DMS53 treated with DMSO at 0.1 percent for 48 hours (cell line): ENCODE measurements around the gene DPP10.
"Not testable (repeated sequence)": the region's sequence is repeated elsewhere in the genome, so short reads cannot be mapped to it uniquely, and the experiment has no call there.

ENCODE experiments used
- DNase-seq: peaks from one replicate; lab custom pipeline; 2025; ENCODE audit not compliant: unreplicated experiment; lab: John Stamatoyannopoulos, UW

DPP10 gene

DNA sequence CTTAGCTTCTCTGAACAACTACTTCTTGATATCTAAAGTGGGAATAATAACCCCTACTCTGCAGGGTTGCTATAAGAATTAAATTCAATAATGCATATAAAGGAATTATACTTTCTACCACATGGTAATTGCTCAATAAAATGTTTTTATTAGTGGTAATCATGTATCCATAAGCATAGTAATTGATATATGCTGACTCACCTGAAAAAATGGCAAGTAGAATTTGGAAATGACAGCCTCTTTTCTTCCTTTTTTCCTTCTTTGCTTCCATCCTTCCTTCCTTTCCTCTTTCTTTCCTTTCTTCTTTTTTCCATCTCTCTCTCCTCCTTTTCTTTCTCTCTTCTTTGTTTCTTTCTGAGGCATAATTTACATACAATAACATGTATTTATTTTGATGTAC is 65.3 kb downstream of the DPP10 start:
- DNase-seq: no peak

DNA sequence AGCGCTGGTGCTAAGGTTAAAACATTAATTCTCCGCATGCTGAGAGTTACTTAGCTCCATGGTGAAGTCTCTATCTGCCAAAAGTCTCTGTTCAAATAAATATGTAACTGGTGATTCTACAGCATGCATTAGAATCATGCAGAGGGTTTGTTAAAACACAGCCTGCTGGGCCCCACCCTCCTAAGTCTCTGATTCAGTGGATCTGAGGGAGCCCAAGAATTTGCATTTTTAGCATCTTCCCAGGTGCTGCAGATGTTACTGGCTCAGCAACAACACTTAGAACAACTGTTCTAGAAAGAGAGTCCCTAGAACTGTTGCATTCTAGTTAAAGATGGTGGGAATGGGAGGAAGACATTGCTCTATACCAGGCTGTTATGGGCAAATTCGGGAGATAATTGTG is 73.4 kb downstream of the DPP10 start:
- no peak for DNase-seq

DNA sequence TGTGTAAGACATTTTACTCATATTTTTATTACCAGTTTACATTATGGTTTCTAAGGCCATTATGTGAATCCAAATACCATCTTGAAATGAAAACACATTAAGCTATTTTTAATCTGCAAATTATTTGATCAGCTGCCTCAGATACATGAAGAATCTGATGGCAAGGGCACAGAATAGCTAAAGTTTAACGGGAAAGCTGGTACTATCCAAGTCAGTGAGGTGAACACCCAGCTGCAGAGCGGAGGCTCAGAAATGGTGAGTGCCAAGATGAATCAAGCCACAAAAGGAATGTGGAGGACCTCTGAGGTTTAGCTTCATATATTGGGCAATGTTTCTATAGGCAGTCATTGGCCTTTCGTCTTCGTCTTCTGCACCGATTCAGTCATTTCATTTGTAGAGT is 75.1 kb downstream of the DPP10 start:
- DNase-seq: no peak

DNA sequence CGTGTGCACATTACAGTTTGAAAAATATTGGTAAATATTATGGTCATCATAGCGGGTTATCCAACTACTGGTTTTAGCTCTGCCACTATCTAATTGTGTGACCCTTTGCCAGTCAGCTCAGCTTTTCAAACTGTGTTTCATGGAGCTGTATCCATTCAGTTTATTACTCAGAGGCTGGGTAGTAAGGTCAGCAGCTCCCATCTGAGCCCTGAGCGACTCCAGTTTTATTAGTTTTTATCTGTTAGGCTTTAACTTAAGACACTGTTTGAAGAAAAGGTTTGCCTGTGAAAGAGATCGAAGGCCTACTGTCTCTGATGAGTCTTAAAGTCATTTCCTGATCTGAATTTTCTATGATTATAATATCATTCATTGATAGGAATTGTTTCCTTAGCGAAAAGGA is 76.3 kb downstream of the DPP10 start:
- no peak for DNase-seq

DNA sequence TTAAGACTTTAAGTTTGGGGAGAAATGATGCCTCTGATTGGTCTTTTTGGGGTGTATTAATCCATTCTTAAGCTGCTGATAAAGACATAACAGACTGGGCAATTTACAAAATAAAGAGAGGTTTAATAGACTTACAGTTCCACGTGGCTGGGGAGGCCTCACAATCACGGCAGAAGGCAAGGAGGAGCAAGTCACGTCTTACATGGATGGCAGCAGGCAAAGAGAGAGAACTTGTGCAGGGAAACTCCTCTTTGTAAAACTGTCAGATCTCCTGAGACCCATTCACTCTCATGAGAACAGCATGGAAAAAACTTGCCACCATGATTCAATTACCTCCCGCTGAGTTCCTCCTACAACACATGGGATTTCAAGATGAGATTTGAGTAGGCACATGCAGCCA is 80.2 kb downstream of the DPP10 start:
- not testable (repeated sequence) for DNase-seq

DNA sequence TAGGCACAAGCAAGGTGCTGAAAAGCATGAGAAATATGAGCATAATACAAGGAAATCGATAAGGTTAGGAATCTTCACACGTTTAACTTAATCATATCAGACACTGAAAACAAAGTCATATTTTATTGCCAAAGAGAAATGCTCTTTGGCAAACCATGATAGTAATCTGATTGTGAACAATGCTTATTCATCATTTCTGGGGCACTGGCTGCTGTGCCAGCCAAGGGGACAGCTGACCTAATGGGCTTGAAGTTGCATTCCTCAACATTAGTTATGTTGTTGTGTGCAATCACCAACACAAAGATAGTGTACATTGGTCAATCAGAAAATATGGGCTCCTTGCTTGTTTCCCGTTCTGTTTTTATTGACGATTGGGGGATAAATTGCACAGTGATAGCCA is 83.5 kb downstream of the DPP10 start:
- DNase-seq: no peak

DNA sequence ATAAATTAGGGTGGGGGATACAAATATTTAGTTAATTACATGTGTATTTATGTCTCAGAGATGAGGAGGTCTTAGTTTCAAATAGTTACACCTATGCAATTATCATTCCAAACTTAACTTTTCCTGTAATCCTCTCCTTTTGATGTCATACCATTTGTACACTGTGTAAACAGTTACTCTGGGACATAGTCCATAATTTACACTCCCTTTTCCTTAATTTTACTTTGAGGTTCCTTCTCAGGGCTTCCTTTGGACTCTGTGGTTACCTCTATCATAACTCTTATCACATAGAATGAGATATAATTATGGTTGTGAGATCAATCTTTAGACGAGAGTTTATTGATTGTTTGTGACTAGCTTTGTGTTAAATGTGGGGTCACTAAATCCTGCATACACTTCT is 84.4 kb downstream of the DPP10 start:
- no peak for DNase-seq

DNA sequence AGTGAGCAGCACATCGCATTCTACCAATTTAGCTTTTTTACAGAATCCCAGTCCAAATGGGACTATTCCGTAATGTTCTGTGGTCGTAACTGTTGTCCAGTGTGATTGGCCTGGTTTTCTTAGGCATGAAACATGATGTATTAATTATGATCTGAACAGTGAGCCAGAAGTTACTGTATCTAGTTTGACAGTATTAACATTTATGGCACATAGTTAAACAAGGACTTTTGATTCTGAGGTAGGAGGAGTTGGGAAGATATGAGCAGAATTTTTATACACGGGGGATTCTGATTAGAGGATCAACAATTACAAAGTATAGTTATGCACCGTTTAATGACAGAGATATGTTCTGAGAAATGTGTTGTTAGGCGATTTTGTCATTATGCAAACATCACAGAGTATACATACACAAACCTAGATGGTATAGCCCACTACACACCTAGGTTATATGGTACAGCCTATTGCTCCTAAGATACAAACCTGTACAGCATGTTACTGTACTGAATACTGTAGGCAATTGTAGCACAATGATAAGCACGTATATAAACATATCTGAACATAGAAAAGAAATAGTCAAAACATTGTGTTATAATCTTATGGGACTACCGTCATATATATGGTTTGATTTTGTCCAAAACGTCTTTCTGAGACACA is 85.0 kb downstream of the DPP10 start:
- no peak for DNase-seq

DNA sequence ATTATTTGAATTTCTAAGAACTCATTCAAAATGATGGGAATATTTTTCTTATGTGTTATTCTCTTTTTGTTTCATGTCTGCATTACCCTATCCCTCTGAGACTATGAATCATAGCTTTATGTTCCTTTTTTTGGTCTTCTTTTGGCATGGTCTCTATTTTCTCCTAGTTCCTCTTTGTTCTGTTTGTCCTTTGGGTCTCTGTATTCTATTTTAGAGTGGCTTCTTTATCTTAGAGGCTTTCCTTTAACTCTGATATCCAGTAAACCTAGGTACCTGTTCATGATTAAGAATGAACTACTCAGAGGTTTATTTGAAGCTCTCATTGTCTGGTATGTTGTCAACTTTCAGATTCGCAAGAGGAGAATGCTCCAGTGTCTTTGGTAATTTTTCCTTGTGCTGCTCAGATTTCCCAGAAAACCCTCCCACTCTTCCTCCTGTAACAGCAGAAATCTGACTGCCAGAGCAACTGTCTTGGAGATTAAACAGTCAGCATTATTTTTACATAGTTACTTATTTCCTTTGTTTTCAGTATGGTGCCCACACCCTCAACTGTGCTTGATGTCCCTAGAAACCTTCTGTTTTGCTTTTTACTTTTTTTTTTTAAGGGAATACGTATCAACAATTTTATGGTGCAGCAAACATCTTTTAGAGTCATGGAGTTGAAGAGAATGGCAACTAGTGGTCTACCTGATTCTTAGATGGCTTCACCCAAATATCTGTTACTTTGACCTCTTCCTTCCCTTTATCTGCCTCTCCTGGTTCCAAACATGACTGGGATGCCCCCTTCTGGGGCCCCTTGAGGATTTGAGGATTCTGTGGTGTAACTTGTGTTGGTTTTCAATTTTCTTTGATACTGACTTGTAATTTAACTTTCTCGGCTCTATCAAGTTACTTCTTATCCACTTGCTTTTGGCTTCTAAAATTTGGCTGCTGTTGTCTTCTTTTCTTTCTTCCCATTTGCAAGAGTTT is 92.0 kb downstream of the DPP10 start:
- DNase-seq: no peak

DNA sequence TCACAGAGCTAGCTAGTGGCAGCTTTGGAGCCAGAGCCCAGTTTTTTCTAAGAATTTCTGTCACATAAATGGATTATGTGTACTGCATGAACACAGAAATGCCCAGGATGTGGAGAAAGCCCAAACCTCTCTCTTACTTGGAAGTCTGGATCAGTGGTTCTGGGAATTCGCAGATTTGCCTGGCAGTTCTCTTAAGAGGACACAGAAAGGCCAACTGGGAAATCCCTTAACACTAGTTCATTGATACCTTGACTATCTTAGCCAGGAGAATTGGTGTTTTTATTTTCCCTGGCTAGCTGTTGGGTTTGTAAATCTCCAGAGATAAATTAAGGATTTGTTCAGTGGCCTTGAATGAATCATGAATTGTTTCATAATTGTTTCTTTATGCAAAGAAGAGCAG is 95.3 kb downstream of the DPP10 start:
- DNase-seq: no peak

DNA sequence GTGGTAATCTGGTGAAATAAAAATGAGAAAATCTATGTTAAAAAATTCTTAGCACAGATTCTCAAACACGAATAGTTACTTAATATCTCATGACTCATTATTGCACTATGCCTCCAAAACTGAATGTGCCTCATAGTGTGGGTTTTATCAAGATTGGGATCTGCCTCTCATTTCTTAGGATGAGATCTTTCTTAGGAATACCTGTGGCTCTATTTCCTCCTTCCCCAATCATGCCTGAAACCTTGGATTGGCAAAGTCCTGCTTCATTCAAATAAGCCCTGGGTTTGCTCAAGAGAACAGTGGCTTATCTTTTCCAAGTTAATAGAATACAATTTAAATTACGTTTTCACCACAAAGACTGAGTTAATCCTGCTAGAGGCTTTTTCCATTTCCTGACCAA is 100.3 kb downstream of the DPP10 start:
- no peak for DNase-seq

DNA sequence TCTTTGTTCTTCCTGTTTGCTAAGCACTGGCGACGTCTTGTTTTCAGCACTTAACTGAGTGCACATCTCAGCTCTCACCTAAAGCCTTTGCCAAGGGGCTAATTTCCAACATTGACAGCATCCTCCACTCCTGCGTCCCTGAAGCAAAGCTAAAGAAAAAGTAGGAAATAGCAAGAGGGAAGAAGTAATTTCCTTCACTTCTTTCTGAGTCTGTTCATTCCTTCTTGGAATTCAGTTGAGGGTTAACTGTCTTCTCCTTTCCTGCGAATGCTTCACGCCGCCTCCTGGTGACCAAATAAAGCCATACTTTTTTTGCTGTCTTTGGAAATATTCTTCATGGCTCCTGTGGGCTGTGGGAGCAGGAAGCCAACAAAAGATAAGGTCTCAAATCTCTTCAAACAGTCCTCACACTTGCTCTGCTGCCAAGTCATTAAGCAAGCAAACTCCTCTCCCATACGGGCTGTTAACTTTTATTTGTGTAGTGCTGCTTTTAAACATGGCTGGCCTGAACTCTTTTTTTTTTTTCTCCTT is 100.9 kb downstream of the DPP10 start:
- DNase-seq: peak; percentile 44

DNA sequence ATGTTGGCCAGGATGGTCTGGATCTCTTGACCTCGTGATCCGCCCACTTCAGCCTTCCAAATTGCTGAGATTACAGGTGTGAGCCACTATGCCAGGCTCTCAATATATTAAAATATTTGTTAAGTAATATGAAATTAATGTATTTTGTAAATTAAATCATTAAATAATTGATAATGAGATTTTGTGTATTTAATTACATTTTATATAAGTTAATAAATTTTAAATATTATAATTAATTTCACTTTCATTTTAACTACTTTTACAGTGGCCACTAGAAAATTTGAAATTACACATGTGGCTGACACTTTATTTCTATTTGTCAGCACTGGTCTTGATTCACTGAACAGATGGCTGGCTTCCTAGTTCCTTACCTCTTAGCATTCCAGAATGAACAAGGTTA is 102.6 kb downstream of the DPP10 start:
- DNase-seq: no peak

DNA sequence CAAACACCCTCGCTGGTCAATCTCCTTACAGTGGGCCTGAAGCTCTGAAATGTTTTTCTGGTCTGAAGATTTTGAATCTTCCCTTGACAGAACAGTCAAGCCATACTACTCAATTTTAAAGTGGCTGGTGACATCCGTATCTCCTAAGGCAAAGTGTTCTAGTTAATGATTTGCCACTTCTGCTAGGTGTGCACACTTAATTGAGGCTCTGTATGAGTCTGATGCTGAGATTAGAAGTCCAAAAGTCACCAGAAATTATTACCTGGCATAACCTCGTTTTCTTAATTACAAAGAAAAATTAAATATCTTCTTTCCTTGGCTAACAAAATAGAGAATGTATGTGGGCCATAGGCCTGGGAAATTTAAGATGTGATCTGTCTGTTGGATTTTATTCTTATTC is 104.1 kb downstream of the DPP10 start:
- peak; percentile 38 for DNase-seq

DNA sequence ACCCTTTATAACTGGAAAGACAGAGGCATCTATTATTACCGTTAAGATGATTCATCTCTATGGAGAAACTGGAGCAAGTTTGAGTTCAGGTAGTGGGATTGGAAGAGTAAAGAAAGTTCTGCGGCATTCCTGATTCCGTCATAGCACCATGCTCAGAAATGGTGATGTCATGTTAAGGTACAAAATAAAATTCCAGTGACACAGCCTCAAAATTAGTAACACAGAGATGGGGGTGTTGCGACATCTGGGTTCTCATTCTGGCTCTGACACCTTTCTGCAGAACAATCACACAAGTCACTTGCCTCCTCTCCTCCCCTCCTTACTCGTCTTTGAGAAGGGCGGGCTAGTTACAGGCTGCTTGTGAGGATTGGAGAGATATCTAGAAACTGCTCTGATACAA is 105.7 kb downstream of the DPP10 start:
- DNase-seq: no peak

DNA sequence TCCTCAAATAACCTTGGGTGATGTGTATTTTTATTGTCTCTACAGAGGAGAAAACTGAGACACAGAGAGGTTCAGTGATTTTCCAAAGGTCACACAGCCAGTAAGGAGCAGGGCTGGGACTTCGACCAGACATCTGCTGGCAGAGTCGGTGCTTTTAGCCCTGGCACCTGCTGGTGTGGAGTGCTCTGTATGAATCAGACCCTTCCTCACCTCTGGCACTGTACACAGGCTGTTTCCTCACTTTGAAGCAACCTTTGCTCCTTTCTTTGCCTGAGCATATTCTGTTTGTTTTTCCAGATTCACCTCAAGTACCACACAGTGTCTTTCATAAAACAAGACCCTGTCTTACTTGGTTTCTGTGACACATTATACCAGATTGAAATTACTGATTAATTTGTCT is 107.9 kb downstream of the DPP10 start:
- peak; percentile 15 for DNase-seq

DNA sequence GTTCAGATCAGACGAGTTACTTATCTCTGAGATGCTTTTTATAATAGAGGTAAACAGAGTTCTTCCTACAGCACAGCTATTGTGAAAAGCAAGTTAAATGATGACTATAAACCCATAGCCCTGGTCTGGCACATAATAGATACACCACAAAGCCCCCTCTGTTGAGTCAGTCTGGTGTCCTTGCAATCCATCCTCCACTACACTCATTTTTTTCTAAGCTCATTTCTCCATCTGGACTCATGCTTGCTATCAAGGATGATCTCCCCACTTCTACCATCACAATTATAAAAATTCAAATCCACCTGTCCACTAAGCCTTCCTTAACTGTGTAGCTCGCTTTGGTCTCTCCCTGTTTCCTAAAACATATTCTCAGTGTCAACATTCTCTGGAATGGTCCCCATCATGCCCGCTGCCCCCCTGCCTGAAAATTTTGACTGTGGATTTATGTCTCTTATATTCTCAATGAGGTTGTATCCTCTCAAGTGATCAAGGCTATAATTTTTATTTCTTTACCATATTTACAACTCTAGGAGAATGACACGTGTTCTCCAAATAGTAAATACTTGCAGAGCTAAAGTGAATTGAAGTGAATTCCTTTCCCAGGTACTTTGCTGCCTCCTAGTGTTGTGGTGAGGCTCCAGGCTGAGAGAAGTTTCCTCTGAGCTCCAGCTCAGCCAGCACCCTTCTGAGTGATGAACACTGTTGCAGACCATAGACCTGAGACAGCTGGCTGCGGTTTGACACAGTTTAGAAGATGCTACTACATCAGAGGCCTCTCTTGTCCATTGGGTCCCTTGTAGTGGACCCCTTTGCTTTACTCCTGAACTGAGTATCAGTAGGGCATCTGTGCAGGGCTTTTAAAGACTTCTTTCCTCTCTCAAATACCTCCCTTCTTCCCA is 108.7 kb downstream of the DPP10 start:
- DNase-seq: peak; percentile 80

DNA sequence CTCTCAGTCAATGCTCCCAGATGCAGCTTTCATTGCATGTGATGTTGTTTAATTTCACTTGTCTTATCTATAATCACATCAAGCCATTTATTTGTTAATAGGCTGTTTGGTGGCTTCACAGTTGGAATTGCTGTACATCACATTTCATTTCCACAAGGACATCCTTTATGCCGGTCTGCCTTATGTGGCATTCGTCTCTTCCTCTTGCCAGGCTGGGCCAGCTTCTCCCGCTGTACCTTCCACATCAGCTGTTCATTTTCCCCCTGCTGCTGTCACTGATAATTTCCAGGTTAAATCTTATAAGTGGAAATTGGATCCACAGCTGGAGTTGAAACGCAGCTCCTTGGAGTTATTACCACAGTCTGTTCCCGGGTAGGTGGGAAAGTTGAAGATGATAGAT is 110.6 kb downstream of the DPP10 start:
- DNase-seq: no peak

DNA sequence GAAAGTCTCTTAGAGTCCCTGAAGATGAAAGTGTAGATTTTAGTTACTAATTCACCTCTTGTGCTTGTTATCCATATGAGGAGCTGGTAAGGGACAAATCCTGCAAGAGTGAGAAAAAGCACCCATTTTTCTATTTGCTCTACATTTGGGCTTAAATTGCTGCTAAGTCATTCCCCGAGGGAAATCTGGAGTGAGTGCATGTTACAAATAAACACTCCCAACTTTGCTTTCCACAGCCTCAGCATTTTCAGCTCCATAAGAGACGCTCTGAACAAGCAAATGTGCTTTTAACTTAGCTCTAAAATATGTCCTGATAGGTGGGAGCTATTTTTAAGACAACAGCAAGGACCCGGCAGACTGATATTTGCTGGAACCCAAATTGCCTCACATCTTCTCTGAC is 126.7 kb downstream of the DPP10 start:
- DNase-seq: no peak

DNA sequence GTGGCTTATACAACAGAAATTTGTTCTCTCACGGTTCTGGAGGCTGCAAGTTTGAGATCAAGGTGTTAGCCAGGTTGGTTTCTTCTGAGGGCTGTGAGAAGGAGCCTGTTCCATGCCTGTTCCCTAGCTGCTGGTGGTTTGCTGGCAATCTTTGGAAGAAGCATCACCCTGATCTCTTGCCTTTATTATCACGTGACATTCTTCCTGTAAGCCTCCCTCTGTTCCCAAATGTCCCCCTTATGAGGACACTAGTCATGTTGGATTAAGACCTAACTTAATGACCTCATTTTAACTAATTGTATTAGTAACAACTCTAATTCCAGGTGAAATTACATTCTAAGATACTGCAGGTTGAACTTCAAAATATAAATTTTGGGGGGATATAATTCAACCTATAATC is 135.2 kb downstream of the DPP10 start:
- no peak for DNase-seq

DNA sequence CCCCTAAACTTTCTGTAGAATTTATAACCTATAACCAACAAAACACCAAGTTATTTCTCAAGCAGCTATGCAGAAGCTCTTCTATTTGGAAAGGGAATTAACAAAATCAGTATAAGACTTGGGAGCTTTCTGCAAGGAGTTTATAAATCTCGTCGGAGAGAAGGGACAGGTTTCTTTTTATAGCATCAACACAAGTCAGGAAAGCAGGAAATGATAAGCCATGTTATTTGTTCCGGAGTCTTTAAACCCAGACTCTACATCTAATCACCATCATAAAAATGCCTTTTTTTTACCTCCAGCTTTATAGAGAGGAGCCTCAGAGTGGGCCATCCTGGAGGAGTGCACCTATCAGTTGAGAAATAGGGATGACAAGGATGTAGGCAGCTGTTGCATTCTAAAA is 137.1 kb downstream of the DPP10 start:
- no peak for DNase-seq
